ENCODE data around the gene GRM1. TPM values are rescaled to one million over a fixed set of nuclear protein-coding genes. Genes with fewer than 3 reads are reported as not detected.

GRM1 gene
- total and polyA plus RNA-seq, 2 donors (not counting 3 experiments of a cell fraction or from before 2014, with no cell fraction given): 0.07 TPM; not detected in 1

- Histone ChIP-seq H3K36me3 (ENCODE audit: control insufficient read depth in 2 of 2, extremely low read depth in 1 of 2, insufficient read depth in 2 of 2, low read length in 2 of 2) (no peaks in the 10 kb centered on the region), H3K79me2 (ENCODE audit: control insufficient read depth, insufficient read depth, low read length) (no peaks in the 10 kb centered on the region), H3K4me2 (ENCODE audit: insufficient read depth, low read length) (no peak overlapping the region), H3K4me3 (replicated peaks in 1 of 3; ENCODE audit: insufficient read depth in 1 of 3, low read depth in 1 of 3, low read length in 3 of 3) (no peak overlapping the region), H4K20me1 (replicated peaks; ENCODE audit: control insufficient read depth, extremely low read depth, insufficient read depth, low read length) (no peaks in the 10 kb centered on the region), H3K9me1 (replicated peaks; ENCODE audit: control insufficient read depth, extremely low read depth, insufficient read depth, low read length) (no peaks in the 10 kb centered on the region), H3K27ac (ENCODE audit: insufficient read depth, low read depth, low read length) (no peak overlapping the region), H3K9ac (replicated peaks; ENCODE audit: extremely low read depth, insufficient read depth, low read length) (no peak overlapping the region), H2AFZ (ENCODE audit: low read depth, low read length) (no peak overlapping the region), H3K27me3 (ENCODE audit: control insufficient read depth in 2 of 2, insufficient read depth in 2 of 2, low read length in 2 of 2) (no peaks in the 10 kb centered on the region), H3K9me3 (replicated peaks; ENCODE audit: control insufficient read depth, insufficient read depth, low read length) (no peaks in the 10 kb centered on the region), H3K4me1 (ENCODE audit: control insufficient read depth, extremely low read depth, insufficient read depth, low read length) (no peaks in the 10 kb centered on the region)
- ChIA-PET CTCF (no interaction called here), POLR2A (no interaction called here)
- no TSS peak for BruUV-seq (replicated peaks)
- intact Hi-C loops (cut with micrococcal nuclease): no loop called here
- FAIRE-seq (no peak), DNase-seq (ENCODE audit: low read depth, low spot score) (no peak)
- dilution Hi-C loops (cut with MboI; ENCODE audit: extremely low pct_ligation_motif_present, low sequenced_read_pairs): no loop called here
- TF ChIP-seq JUN (IDR thresholded peaks at IDR 0.05; ENCODE audit: borderline replicate concordance, insufficient read depth, insufficient read length, low read depth) (no peak), FOS (IDR thresholded peaks at IDR 0.05; ENCODE audit: borderline replicate concordance, insufficient read depth, low read length) (no peak), MAX (IDR thresholded peaks at IDR 0.05; ENCODE audit: insufficient read depth, insufficient read length) (no peak), POLR2AphosphoS5 (IDR thresholded peaks at IDR 0.05; ENCODE audit: insufficient read depth, low read depth, low read length) (no peak), POLR2A (IDR thresholded peaks at IDR 0.05; ENCODE audit: low read depth, low read length) (no peak), EZH2 (IDR thresholded peaks at IDR 0.05; ENCODE audit: borderline replicate concordance, low read depth, low read length, severe bottlenecking) (no peak), GATA2 (IDR thresholded peaks at IDR 0.05; ENCODE audit: insufficient read depth, insufficient read length, low read depth, low read length) (no peak)
- TF ChIP-seq, protein P1, sequence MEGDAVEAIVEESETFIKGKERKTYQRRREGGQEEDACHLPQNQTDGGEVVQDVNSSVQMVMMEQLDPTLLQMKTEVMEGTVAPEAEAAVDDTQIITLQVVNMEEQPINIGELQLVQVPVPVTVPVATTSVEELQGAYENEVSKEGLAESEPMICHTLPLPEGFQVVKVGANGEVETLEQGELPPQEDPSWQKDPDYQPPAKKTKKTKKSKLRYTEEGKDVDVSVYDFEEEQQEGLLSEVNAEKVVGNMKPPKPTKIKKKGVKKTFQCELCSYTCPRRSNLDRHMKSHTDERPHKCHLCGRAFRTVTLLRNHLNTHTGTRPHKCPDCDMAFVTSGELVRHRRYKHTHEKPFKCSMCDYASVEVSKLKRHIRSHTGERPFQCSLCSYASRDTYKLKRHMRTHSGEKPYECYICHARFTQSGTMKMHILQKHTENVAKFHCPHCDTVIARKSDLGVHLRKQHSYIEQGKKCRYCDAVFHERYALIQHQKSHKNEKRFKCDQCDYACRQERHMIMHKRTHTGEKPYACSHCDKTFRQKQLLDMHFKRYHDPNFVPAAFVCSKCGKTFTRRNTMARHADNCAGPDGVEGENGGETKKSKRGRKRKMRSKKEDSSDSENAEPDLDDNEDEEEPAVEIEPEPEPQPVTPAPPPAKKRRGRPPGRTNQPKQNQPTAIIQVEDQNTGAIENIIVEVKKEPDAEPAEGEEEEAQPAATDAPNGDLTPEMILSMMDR (IDR thresholded peaks at IDR 0.05; ENCODE audit: extremely low read depth in 1 of 2, insufficient read depth in 1 of 2, low read depth in 1 of 2, low read length in 2 of 2): no peak
Observed at GRCh38 chr6:146267946-146268345, 239.1 kb downstream of the GRM1 start.

Data from endothelial cell of umbilical vein (primary cell).